Endothelial cell of umbilical vein (primary cell): Measurements from ENCODE around the gene DHX9. TPM values are rescaled to one million over a fixed set of nuclear protein-coding genes. Genes with fewer than 3 reads are reported as not detected.

Experiments
- BruUV-seq: library from RNA; stranded (reverse); fragments of 400-500 nt; replicated peaks from 2 replicates; lab custom pipeline; 2021; lab: Mats Ljungman, UMichigan
- CTCF ChIA-PET: fragments of 300-600, 350-600 bp; sonication (Branson Sonifier 250); formaldehyde crosslinking; loops from one replicate; lab custom pipeline; 2021; ENCODE audit warnings: antibody characterized with exemption, inconsistent platforms; lab: Charles Lee
- POLR2A ChIA-PET: fragments of 300-600, 350-600 bp; sonication (Branson Sonifier 250); formaldehyde crosslinking; loops from one replicate; lab custom pipeline; 2021; ENCODE audit warnings: antibody characterized with exemption, inconsistent platforms; lab: Charles Lee
- DNase-seq: peaks from one replicate; pipeline ENCODE4 v3.0.0-alpha.2; 2011; ENCODE audit warnings: low read depth, low spot score
- FAIRE-seq: peaks from 2 replicates; lab custom pipeline; 2011; peaks lifted over from hg19 to GRCh38; lab: Jason Lieb, UNC
- H2AFZ ChIP-seq: 2 replicates; pipeline ENCODE4 v1.6.0; 2012; ENCODE audit warnings: low read depth, low read length, control low read depth, inconsistent platforms
- H3K27ac ChIP-seq: 2 replicates; pipeline ENCODE4 v1.5.1; 2011; ENCODE audit warnings: low read depth, mild to moderate bottlenecking, control low read depth, low read length, moderate library complexity; ENCODE audit not compliant: insufficient read depth
- H3K27me3 ChIP-seq, 2 experiments: 2 replicates each; pipeline versions ENCODE4 v1.6.0 to v1.6.1; 2011; ENCODE audit warnings: low read length in 2 of 2, mixed read lengths in 1 of 2; ENCODE audit not compliant: control insufficient read depth in 2 of 2, insufficient read depth in 2 of 2
- H3K36me3 ChIP-seq, 2 experiments: 2 replicates in 1 of 2; 3 replicates in 1 of 2; pipeline ENCODE4 v1.5.1; 2011; ENCODE audit warnings: low read length in 2 of 2, mild to moderate bottlenecking in 1 of 2, moderate library complexity in 1 of 2; ENCODE audit not compliant: control insufficient read depth in 2 of 2, insufficient read depth in 2 of 2; ENCODE audit errors: extremely low read depth in 1 of 2
- H3K4me1 ChIP-seq: 3 replicates; pipeline ENCODE4 v1.5.1; 2011; ENCODE audit warnings: mild to moderate bottlenecking, low read length; ENCODE audit not compliant: control insufficient read depth, insufficient read depth; ENCODE audit errors: extremely low read depth
- H3K4me2 ChIP-seq: 2 replicates; pipeline ENCODE4 v1.6.1; 2011; ENCODE audit warnings: low read length, control low read depth, mixed read lengths; ENCODE audit not compliant: insufficient read depth
- H3K4me3 ChIP-seq, 3 experiments: fragments of 200-600 bp in 1 of 3; sonication (generic), shearing (Covaris generic) in 1 of 3; replicated peaks in 1 of 3; 2 replicates each; pipeline ENCODE4 v1.5.1; 2011 to 2016; ENCODE audit warnings: control low read depth in 3 of 3, low read length in 3 of 3, mild to moderate bottlenecking in 2 of 3, inconsistent platforms in 1 of 3, low read depth in 1 of 3, moderate library complexity in 1 of 3; ENCODE audit not compliant: insufficient read depth in 1 of 3
- H3K79me2 ChIP-seq: 2 replicates; pipeline ENCODE4 v1.6.0; 2012; ENCODE audit warnings: low read length, inconsistent platforms; ENCODE audit not compliant: control insufficient read depth, insufficient read depth
- H3K9ac ChIP-seq: replicated peaks from 2 replicates; pipeline ENCODE3; 2011; ENCODE audit warnings: low read length, control low read depth; ENCODE audit not compliant: insufficient read depth; ENCODE audit errors: extremely low read depth
- H3K9me1 ChIP-seq: replicated peaks from 3 replicates; pipeline ENCODE4 v1.6.0; 2011; ENCODE audit warnings: mild to moderate bottlenecking, low read length; ENCODE audit not compliant: control insufficient read depth, insufficient read depth; ENCODE audit errors: extremely low read depth
- H3K9me3 ChIP-seq: replicated peaks from 2 replicates; pipeline ENCODE4 v1.5.1; 2012; ENCODE audit warnings: low read length, inconsistent platforms; ENCODE audit not compliant: control insufficient read depth, insufficient read depth
- H4K20me1 ChIP-seq: replicated peaks from 2 replicates; pipeline ENCODE3; 2011; ENCODE audit warnings: mild to moderate bottlenecking, low read length; ENCODE audit not compliant: control insufficient read depth, insufficient read depth; ENCODE audit errors: extremely low read depth
- CTCF ChIP-seq, 2 donors: IDR thresholded peaks; 1 replicate in 1 of 2; 2 replicates in 1 of 2; pipeline ENCODE4 v1.5.1; 2011; ENCODE audit warnings: low read length in 2 of 2, mild to moderate bottlenecking in 2 of 2, moderate library complexity in 2 of 2, control low read depth in 1 of 2, inconsistent platforms in 1 of 2, low read depth in 1 of 2; ENCODE audit not compliant: insufficient read depth in 1 of 2; ENCODE audit errors: extremely low read depth in 1 of 2
- EZH2 ChIP-seq: IDR thresholded peaks from 2 replicates; pipeline ENCODE4 v1.6.1; 2012; ENCODE audit warnings: borderline replicate concordance, low read depth, mild to moderate bottlenecking, moderate library complexity, low read length, inconsistent platforms; ENCODE audit not compliant: severe bottlenecking
- FOS ChIP-seq: IDR thresholded peaks from 2 replicates; pipeline ENCODE4 v1.6.1; 2011; ENCODE audit warnings: mild to moderate bottlenecking, low read length, moderate library complexity, borderline replicate concordance; ENCODE audit not compliant: insufficient read depth
- GATA2 ChIP-seq: IDR thresholded peaks from 2 replicates; pipeline ENCODE4 v1.7.0; 2011; ENCODE audit warnings: low read depth, mild to moderate bottlenecking, moderate library complexity, mixed read lengths, low read length; ENCODE audit not compliant: insufficient read length, insufficient read depth
- JUN ChIP-seq: IDR thresholded peaks from 2 replicates; pipeline ENCODE4 v1.6.1; 2011; ENCODE audit warnings: borderline replicate concordance, low read depth; ENCODE audit not compliant: insufficient read length, insufficient read depth
- MAX ChIP-seq: IDR thresholded peaks from 2 replicates; pipeline ENCODE4 v1.6.1; 2011; ENCODE audit not compliant: insufficient read depth, insufficient read length
- MYC ChIP-seq: IDR thresholded peaks from one replicate; pipeline ENCODE4 v1.6.1; 2011; ENCODE audit warnings: mild to moderate bottlenecking, low read depth, low read length
- POLR2A ChIP-seq: IDR thresholded peaks from 2 replicates; pipeline ENCODE4 v1.6.1; 2012; ENCODE audit warnings: low read depth, mild to moderate bottlenecking, control low read depth, low read length
- POLR2AphosphoS5 ChIP-seq: IDR thresholded peaks from 2 replicates; pipeline ENCODE4 v1.6.1; 2012; ENCODE audit warnings: low read depth, mild to moderate bottlenecking, control low read depth, low read length, moderate library complexity; ENCODE audit not compliant: insufficient read depth
- dilution Hi-C: fragments of 300-500 bp; cut with MboI; formaldehyde crosslinking; loops from one replicate; pipeline ENCODE4 v1.15.0; 2019; ENCODE audit warnings: low sequenced_read_pairs; ENCODE audit not compliant: extremely low pct_ligation_motif_present
- intact Hi-C: fragments of 100-400 bp; cut with micrococcal nuclease; formaldehyde crosslinking; loops from one replicate; pipeline ENCODE4 v1.10.0; 2022
- polyA plus RNA-seq, 4 experiments: library from polyadenylated mRNA; depleted of rRNA in 3 of 4; stranded (reverse) in 3 of 4; unstranded in 1 of 4; fragments of >200 nt; gene quantifications; 2 replicates each; pipeline versions ENCODE4 v1.2.1 to v1.2.3, GENCODE V29; 2011 to 2012; ENCODE audit warnings: missing spikeins in 1 of 4
- total RNA-seq: library from RNA; stranded (reverse); gene quantifications from 2 replicates; pipeline ENCODE4 v1.2.3, GENCODE V29; 2021

The DHX9 gene
- total and polyA plus RNA-seq, 2 donors (not counting 3 experiments of a cell fraction or from before 2014, with no cell fraction given): 142 to 220 TPM

- ChIA-PET POLR2A (no interaction called here), CTCF (interaction anchor here (0.6 to 0.7 kb wide), 3 partner anchors 9 to 422 kb away, joined by 3 read pairs; no protein-coding TSS in a partner anchor)
- no peak overlapping the region for H2AFZ ChIP-seq
- peaks cover 3 to 23% of the 10 kb centered on the region in 2 experiments for H3K27me3 ChIP-seq
- H4K20me1 ChIP-seq: no peaks in the 10 kb centered on the region
- no peak overlapping the region for H3K9ac ChIP-seq
- DNase-seq: no peak
- H3K27ac ChIP-seq: no peak overlapping the region
- no TSS peak for BruUV-seq
- H3K4me2 ChIP-seq: no peak overlapping the region
- no peak for TF ChIP-seq MYC
- no peak for TF ChIP-seq JUN
- no peak for TF ChIP-seq POLR2AphosphoS5
- no peak for TF ChIP-seq FOS
- TF ChIP-seq MAX: no peak
- TF ChIP-seq GATA2: no peak
- TF ChIP-seq EZH2: no peak
- TF ChIP-seq POLR2A: no peak
- TF ChIP-seq CTCF (IDR thresholded peaks at IDR 0.05; ENCODE audit: extremely low read depth in 1 of 2, insufficient read depth in 1 of 2, low read depth in 1 of 2, low read length in 2 of 2): no peak
- no peaks in the 10 kb centered on the region for H3K9me1 ChIP-seq
- no peaks in the 10 kb centered on the region for H3K4me1 ChIP-seq
- intact Hi-C loops: no loop called here
- dilution Hi-C loops: no loop called here
- no peaks in the 10 kb centered on the region for H3K36me3 ChIP-seq
- H3K79me2 ChIP-seq: no peaks in the 10 kb centered on the region
- H3K9me3 ChIP-seq: no peaks in the 10 kb centered on the region
- no peak for FAIRE-seq
- H3K4me3 ChIP-seq: no peak overlapping the region
These were observed 96.6 kb downstream of the DHX9 start for GRCh38 chr1:182935716-182936115.

Other genes starting within 250 kb of the DHX9 start
- gene RGS16, start 235.0 kb upstream of the DHX9 start, total RNA-seq: not detected in 2 replicates
- gene RGS16, start 235.0 kb upstream of the DHX9 start, polyA plus RNA-seq: not detected in 2 replicates
- gene RGS8, start 154.8 kb upstream of the DHX9 start, total RNA-seq: not detected in 2 replicates
- not detected in 2 replicates for gene RGS8, start 154.8 kb upstream of the DHX9 start, polyA plus RNA-seq
- 0.75 and 1.3 TPM in 2 replicates for gene NPL, start 49.6 kb upstream of the DHX9 start, total RNA-seq
- 0.14 TPM in 1 of 2 replicates, not detected in the other for gene NPL, start 49.6 kb upstream of the DHX9 start, polyA plus RNA-seq
- not detected in 2 replicates for gene SHCBP1L, start 113.8 kb downstream of the DHX9 start, total RNA-seq
- gene SHCBP1L, start 113.8 kb downstream of the DHX9 start, polyA plus RNA-seq: 0.11 TPM in 1 of 2 replicates, not detected in the other
- 202 and 216 TPM in 2 replicates for gene LAMC1, start 184.1 kb downstream of the DHX9 start, total RNA-seq
- 81.6 and 92.5 TPM in 2 replicates for gene LAMC1, start 184.1 kb downstream of the DHX9 start, polyA plus RNA-seq